ENCODE results near the gene TCF12.

GRCh38 chr15:57183614-57184344, 265.3 kb downstream of the TCF12 start:
- TF ChIP-seq, protein P1, sequence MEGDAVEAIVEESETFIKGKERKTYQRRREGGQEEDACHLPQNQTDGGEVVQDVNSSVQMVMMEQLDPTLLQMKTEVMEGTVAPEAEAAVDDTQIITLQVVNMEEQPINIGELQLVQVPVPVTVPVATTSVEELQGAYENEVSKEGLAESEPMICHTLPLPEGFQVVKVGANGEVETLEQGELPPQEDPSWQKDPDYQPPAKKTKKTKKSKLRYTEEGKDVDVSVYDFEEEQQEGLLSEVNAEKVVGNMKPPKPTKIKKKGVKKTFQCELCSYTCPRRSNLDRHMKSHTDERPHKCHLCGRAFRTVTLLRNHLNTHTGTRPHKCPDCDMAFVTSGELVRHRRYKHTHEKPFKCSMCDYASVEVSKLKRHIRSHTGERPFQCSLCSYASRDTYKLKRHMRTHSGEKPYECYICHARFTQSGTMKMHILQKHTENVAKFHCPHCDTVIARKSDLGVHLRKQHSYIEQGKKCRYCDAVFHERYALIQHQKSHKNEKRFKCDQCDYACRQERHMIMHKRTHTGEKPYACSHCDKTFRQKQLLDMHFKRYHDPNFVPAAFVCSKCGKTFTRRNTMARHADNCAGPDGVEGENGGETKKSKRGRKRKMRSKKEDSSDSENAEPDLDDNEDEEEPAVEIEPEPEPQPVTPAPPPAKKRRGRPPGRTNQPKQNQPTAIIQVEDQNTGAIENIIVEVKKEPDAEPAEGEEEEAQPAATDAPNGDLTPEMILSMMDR (IDR thresholded peaks at IDR 0.05) = no peak
- TF ChIP-seq POLR2A (IDR thresholded peaks at IDR 0.05; ENCODE audit: low read depth) = no peak
- TF ChIP-seq POLR2AphosphoS5 (IDR thresholded peaks at IDR 0.05) = no peak
- TF ChIP-seq EP300 (IDR thresholded peaks at IDR 0.05) = no peak

Measured in esophagus muscularis mucosa (tissue), 4 donors.